Caco-2 (cell line): ENCODE measurements around the gene RPLP2. TPM values are rescaled to one million over a fixed set of nuclear protein-coding genes. Genes with fewer than 3 reads are reported as not detected.
A peak's percentile ranks its signal among the peaks of the same experiment; 100 is the strongest.

ENCODE experiments used
- BruUV-seq: library from RNA; stranded (reverse); fragments of 400-500 nt; replicated peaks from 2 replicates; lab custom pipeline; 2021; lab: Mats Ljungman, UMichigan
- CTCF ChIA-PET: fragments of 300-600 bp; sonication (Branson Sonifier 250); formaldehyde crosslinking; loops from one replicate; lab custom pipeline; 2022; ENCODE audit warnings: antibody characterized with exemption; lab: Charles Lee
- POLR2A ChIA-PET: fragments of 300-600 bp; sonication (Branson Sonifier 250); formaldehyde crosslinking; loops from one replicate; lab custom pipeline; 2022; ENCODE audit warnings: antibody characterized with exemption; lab: Charles Lee
- DNase-seq, 2 experiments: peaks; one replicate each; pipeline versions ENCODE4 v3.0.0 to v3.0.0-alpha.2; 2020 to 2022
- H3K27me3 ChIP-seq: replicated peaks from 2 replicates; pipeline ENCODE4 v1.6.0; 2011; ENCODE audit warnings: low read length; ENCODE audit not compliant: control insufficient read depth, insufficient read depth
- H3K36me3 ChIP-seq: 2 replicates; pipeline ENCODE4 v1.5.1; 2011; ENCODE audit warnings: low read length; ENCODE audit not compliant: control insufficient read depth, insufficient read depth
- H3K4me1 ChIP-seq: fragments of 250-450 bp; sonication (Bioruptor Pico); 2 replicates; pipeline ENCODE4 v1.5.1; 2020; ENCODE audit warnings: mild to moderate bottlenecking
- H3K4me3 ChIP-seq: 2 replicates; pipeline ENCODE4 v1.5.1; 2011; ENCODE audit warnings: low read depth, mild to moderate bottlenecking, control low read depth, low read length
- H3K9me3 ChIP-seq: fragments of 250-450 bp; sonication (Bioruptor Pico); 2 replicates; pipeline ENCODE4 v1.5.1; 2020; ENCODE audit warnings: mild to moderate bottlenecking, moderate library complexity
- H3K27ac Mint-ChIP-seq: one replicate; pipeline ENCODE4 v1.8.0; 2022; ENCODE audit warnings: mixed read lengths; ENCODE audit not compliant: unreplicated experiment
- H3K27me3 Mint-ChIP-seq: one replicate; pipeline ENCODE4 v1.8.0; 2022; ENCODE audit warnings: mixed read lengths; ENCODE audit not compliant: insufficient read depth, unreplicated experiment
- H3K36me3 Mint-ChIP-seq: one replicate; pipeline ENCODE4 v1.8.0; 2022; ENCODE audit warnings: mild to moderate bottlenecking, mixed read lengths; ENCODE audit not compliant: insufficient read depth, unreplicated experiment
- H3K4me1 Mint-ChIP-seq: one replicate; pipeline ENCODE4 v1.8.0; 2022; ENCODE audit warnings: low read depth, mixed read lengths; ENCODE audit not compliant: unreplicated experiment
- H3K4me3 Mint-ChIP-seq: one replicate; pipeline ENCODE4 v1.8.0; 2022; ENCODE audit warnings: mild to moderate bottlenecking, moderate library complexity, mixed read lengths; ENCODE audit not compliant: unreplicated experiment
- H3K9me3 Mint-ChIP-seq: one replicate; pipeline ENCODE4 v1.8.0; 2022; ENCODE audit warnings: mixed read lengths; ENCODE audit not compliant: unreplicated experiment
- CTCF ChIP-seq, 2 experiments: fragments of 200-600 bp in 1 of 2; IDR thresholded peaks; 1 replicate in 1 of 2; 2 replicates in 1 of 2; pipeline versions ENCODE4 v1.5.1 to v1.8.0; 2011 to 2022; ENCODE audit warnings: antibody characterized with exemption in 1 of 2, control low read depth in 1 of 2, inconsistent platforms in 1 of 2, low read depth in 1 of 2, low read length in 1 of 2, mild to moderate bottlenecking in 1 of 2, moderate library complexity in 1 of 2; ENCODE audit not compliant: insufficient read depth in 1 of 2, severe bottlenecking in 1 of 2, unreplicated experiment in 1 of 2
- intact Hi-C: fragments of 100-400 bp; cut with micrococcal nuclease; formaldehyde crosslinking; loops from one replicate; pipeline ENCODE4 v1.10.0; 2022; ENCODE audit not compliant: unreplicated experiment
- total RNA-seq: library from RNA; stranded (reverse); gene quantifications from 2 replicates; pipeline ENCODE4 v1.2.3, GENCODE V29; 2022

RPLP2 gene
- total RNA-seq, 1 experiment from 2014 or later: 2,622 TPM

- Histone ChIP-seq H3K4me3 (no peak overlapping the region), H3K4me1 (no peaks in the 10 kb centered on the region), H3K9me3 (no peaks in the 10 kb centered on the region), H3K36me3 (no peaks in the 10 kb centered on the region), H3K27me3 (no peaks in the 10 kb centered on the region)
- intact Hi-C loops: no loop called here
- no peaks in the 10 kb centered on the region for H3K27me3 Mint-ChIP-seq
- POLR2A ChIA-PET: interaction anchor here (0.5 kb wide), 2 partner anchors 20 to 33 kb away, joined by 4 to 5 read pairs; no protein-coding TSS in a partner anchor
- no TSS peak for BruUV-seq
- no peaks in the 10 kb centered on the region for H3K4me1 Mint-ChIP-seq
- H3K9me3 Mint-ChIP-seq: no peaks in the 10 kb centered on the region
- peak overlapping the region; percentile 25 for H3K27ac Mint-ChIP-seq
- CTCF ChIA-PET: interaction anchor here (0.6 to 2.0 kb wide), 3 partner anchors 9 to 253 kb away, joined by 3 to 6 read pairs (median 3); no protein-coding TSS in a partner anchor
- H3K4me3 Mint-ChIP-seq: no peak overlapping the region
- H3K36me3 Mint-ChIP-seq: peaks cover 24% of the 10 kb centered on the region
- no peak for DNase-seq
- TF ChIP-seq CTCF (IDR thresholded peaks at IDR 0.05; ENCODE audit: insufficient read depth in 1 of 2, low read depth in 1 of 2, low read length in 1 of 2, severe bottlenecking in 1 of 2, unreplicated experiment in 1 of 2): no peak
Observed at GRCh38 chr11:786235-787083, 23.3 kb upstream of the RPLP2 start.

DNA sequence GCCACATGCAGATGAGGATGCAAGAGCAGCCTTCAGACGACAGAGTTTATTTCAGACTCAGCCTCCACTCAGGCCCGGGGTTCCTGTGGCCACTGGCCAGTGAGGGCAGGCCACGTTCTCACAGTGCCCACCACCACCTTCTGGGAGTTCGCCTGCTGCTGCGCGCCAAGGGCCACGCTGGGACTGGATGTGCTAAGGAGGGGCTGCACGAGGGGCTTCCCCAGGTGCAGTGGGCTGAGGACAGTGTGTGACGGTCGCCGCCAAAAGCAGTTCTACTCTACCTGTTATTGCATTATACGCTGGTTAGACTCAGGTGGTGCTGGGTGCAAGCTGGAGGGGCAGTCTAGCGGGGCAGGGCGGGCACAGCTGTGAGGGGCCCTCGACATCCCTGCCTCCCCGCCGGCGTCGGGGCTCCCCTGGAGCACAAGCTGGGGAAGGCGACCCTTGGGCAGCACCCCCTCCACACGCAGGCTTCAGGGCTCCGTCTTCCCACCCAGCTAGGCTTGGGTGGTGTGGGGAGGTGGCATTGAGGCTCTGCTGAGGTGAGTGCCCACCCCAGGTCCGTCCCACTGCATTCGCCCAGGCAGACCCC is 22.6 kb upstream of the RPLP2 start:
- BruUV-seq: no TSS peak
- no peaks in the 10 kb centered on the region for H3K4me1 ChIP-seq
- Mint-ChIP-seq H3K27me3 (no peaks in the 10 kb centered on the region), H3K4me3 (no peak overlapping the region), H3K36me3 (peaks cover 24% of the 10 kb centered on the region), H3K9me3 (no peaks in the 10 kb centered on the region), H3K4me1 (no peaks in the 10 kb centered on the region), H3K27ac (peak overlapping the region; percentile 25)
- POLR2A ChIA-PET: no interaction called here
- intact Hi-C loops: no loop called here
- no peaks in the 10 kb centered on the region for H3K27me3 ChIP-seq
- no peaks in the 10 kb centered on the region for H3K9me3 ChIP-seq
- CTCF ChIA-PET: interaction anchor here (0.6 to 2.0 kb wide), 2 partner anchors 10 to 254 kb away, joined by 3 to 6 read pairs; no protein-coding TSS in a partner anchor
- no peak overlapping the region for H3K4me3 ChIP-seq
- no peak for DNase-seq
- TF ChIP-seq CTCF (IDR thresholded peaks at IDR 0.05; ENCODE audit: insufficient read depth in 1 of 2, low read depth in 1 of 2, low read length in 1 of 2, severe bottlenecking in 1 of 2, unreplicated experiment in 1 of 2): no peak
- H3K36me3 ChIP-seq: no peaks in the 10 kb centered on the region

GRCh38 chr11:788009-788640 is 21.6 kb upstream of the RPLP2 start:
- Mint-ChIP-seq H3K27me3 (no peaks in the 10 kb centered on the region), H3K27ac (no peak overlapping the region), H3K36me3 (peaks cover 27% of the 10 kb centered on the region), H3K4me3 (no peak overlapping the region), H3K4me1 (no peaks in the 10 kb centered on the region), H3K9me3 (no peaks in the 10 kb centered on the region)
- intact Hi-C loops: no loop called here
- ChIA-PET POLR2A (no interaction called here), CTCF (no interaction called here)
- BruUV-seq: no TSS peak
- Histone ChIP-seq H3K4me3 (no peak overlapping the region), H3K36me3 (no peaks in the 10 kb centered on the region), H3K4me1 (no peaks in the 10 kb centered on the region), H3K27me3 (no peaks in the 10 kb centered on the region), H3K9me3 (no peaks in the 10 kb centered on the region)
- no peak for TF ChIP-seq CTCF (IDR thresholded peaks at IDR 0.05; ENCODE audit: insufficient read depth in 1 of 2, low read depth in 1 of 2, low read length in 1 of 2, severe bottlenecking in 1 of 2, unreplicated experiment in 1 of 2)
- DNase-seq: no peak
